GM13977 (cell line): ENCODE measurements around the gene GLRX3.

Experiments
- DNase-seq: peaks from one replicate; pipeline ENCODE4 v3.0.0; 2012; ENCODE audit warnings: low spot score
- in situ Hi-C: fragments of 300-500 bp; cut with MboI; formaldehyde crosslinking; loops from one replicate; pipeline ENCODE4 v1.12.0; 2022; ENCODE audit warnings: low sequenced_read_pairs, low pct_unique_long_range_greater_than_20kb, mixed read lengths, inconsistent platforms; ENCODE audit not compliant: unreplicated experiment
- TF ChIP-seq, protein P1 (sequence below): IDR thresholded peaks from 2 replicates; pipeline ENCODE4 v1.5.1; 2012; ENCODE audit warnings: mild to moderate bottlenecking, control low read depth; ENCODE audit not compliant: insufficient read depth; ENCODE audit errors: extremely low read depth, missing control alignments

The GLRX3 gene

GRCh38 chr10:130222381-130222780, 86.2 kb downstream of the GLRX3 start:
- in situ Hi-C loops: no loop called here
- TF ChIP-seq, protein P1, sequence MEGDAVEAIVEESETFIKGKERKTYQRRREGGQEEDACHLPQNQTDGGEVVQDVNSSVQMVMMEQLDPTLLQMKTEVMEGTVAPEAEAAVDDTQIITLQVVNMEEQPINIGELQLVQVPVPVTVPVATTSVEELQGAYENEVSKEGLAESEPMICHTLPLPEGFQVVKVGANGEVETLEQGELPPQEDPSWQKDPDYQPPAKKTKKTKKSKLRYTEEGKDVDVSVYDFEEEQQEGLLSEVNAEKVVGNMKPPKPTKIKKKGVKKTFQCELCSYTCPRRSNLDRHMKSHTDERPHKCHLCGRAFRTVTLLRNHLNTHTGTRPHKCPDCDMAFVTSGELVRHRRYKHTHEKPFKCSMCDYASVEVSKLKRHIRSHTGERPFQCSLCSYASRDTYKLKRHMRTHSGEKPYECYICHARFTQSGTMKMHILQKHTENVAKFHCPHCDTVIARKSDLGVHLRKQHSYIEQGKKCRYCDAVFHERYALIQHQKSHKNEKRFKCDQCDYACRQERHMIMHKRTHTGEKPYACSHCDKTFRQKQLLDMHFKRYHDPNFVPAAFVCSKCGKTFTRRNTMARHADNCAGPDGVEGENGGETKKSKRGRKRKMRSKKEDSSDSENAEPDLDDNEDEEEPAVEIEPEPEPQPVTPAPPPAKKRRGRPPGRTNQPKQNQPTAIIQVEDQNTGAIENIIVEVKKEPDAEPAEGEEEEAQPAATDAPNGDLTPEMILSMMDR: no peak
- DNase-seq: no peak

- in situ Hi-C loops: no loop called here
- no peak for DNase-seq
- TF ChIP-seq, protein P1: no peak
These were observed 88.0 kb downstream of the GLRX3 start for GRCh38 chr10:130224228-130224627.

DNA sequence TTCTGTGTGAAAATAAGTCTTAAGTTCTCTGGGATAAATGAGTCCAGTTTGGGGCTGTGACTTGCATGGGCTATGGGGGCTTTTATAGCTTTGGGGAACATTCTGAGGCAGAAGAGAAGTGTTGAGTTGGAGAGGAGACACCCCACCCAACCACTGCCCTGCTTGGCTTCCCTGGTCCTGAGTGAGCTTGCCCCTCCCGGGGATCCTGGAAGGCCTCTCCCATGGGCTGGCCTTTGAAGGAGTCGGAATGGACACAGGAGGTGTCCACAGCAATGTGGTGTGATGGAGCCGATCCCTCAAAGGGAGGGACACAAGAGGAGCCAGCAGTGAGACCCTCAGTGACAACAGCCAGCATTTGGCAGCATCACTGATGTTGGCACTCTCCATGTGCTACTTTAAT, 89.8 kb downstream of the GLRX3 start:
- no peak for DNase-seq

GRCh38 chr10:130227883-130228282, 91.7 kb downstream of the GLRX3 start:
- TF ChIP-seq, protein P1: no peak
- DNase-seq: no peak
- in situ Hi-C loops: no loop called here

More for the DNA sequence above, 89.8 kb downstream of the GLRX3 start:
- in situ Hi-C loops: no loop called here
- TF ChIP-seq, protein P1: no peak
